ENCODE measurements around the gene AVPR2.
A peak's percentile ranks its signal among the peaks of the same experiment; 100 is the strongest.

The AVPR2 gene

DNA sequence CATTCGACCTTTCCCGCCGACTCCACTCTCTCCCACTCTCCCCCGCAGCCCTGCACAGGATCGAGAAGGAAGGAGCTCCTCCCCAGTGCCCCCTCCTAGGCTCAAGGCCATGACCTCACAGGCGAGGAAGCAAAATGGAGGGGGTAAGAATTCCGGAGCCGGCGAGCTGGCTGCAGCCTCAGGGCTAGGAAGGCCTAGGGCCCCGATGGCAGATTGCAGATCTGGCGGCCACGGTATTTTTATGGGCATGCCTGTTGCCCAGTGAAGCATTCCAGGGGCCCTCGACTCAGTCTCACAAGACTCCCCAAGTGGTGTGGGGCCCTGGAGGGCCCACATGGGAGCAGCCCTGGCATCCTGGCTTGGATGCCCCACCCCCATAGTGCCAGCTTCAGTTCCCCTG is 17.6 kb upstream of the AVPR2 start:
- no peak for DNase-seq

DNA sequence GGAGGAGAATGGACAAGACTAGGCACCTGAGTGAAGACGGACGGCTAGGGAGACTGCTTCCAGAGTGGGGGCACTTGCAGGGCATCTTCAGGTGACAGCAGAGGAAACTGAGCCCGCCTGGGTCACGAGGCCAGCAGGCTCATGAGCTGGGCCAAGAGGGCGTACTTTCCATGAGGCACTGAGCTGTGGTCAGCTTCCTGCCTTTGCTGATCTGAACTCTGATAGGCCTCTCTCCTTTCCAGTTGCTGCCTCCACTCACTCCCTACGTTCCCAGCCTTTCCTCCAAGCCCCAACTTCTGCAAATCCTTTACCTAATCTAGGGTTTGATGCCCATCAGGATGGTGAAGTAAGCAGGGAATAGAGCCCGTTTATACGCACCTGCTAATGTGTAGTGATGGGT is 17.1 kb upstream of the AVPR2 start:
- DNase-seq = no peak

DNA sequence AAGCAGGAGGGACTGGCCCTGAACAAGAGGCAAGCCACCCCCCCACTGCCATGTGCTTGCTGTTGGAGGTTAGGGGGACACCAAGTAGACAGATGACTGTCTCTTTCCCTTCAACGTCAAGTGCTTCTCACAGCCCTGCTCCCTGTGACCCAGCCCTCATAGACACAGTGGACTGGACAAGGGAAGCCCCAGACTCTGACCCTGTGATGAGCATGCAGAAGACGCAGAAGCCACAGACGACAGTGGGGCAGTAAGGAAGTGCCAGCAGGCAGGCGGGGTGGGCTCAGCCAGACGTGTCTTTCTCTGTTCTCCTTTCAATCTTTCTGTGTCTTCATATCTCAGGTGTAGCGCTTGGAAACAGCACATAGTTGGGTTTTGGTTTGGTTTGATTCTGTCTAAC is 16.1 kb upstream of the AVPR2 start:
- no peak for DNase-seq

DNA sequence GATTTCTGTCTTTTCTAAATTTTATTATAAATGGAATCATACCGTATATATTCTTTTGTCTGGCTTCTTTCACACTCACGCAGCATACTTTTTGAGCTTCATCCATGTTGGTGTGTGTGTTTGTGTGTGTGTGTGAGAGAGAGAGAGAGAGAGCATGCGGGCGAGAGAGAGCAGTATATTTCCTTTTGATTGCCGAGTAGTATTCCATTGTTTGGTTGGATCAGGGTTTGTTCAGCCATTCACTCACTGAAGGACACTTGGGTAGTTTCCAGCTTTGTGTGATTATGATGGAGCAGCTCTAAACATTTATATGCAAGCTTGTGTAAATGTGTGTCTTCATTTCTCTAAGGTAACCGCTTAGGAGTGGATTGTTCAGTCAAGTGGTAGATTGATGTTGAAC is 15.3 kb upstream of the AVPR2 start:
- no peak for DNase-seq

DNA sequence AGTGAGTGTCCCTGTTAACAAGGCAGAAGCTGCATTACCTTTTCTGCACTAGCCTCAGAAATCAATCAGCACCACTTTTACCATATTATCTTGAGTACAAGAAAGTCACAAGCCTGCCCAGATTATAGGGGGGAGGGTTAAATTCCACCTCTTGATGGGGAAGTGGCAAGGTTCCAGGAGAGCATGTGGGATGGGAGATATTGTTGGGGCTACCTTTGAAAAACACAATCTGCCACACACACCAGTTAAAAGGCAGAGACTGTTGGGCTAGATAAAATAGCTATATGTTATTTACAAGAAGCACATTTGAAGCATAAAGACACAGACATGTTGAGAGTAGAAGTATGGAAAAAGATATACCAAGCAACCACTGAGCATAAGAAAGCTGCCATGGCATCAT is 6.6 kb upstream of the AVPR2 start:
- no peak for DNase-seq

DNA sequence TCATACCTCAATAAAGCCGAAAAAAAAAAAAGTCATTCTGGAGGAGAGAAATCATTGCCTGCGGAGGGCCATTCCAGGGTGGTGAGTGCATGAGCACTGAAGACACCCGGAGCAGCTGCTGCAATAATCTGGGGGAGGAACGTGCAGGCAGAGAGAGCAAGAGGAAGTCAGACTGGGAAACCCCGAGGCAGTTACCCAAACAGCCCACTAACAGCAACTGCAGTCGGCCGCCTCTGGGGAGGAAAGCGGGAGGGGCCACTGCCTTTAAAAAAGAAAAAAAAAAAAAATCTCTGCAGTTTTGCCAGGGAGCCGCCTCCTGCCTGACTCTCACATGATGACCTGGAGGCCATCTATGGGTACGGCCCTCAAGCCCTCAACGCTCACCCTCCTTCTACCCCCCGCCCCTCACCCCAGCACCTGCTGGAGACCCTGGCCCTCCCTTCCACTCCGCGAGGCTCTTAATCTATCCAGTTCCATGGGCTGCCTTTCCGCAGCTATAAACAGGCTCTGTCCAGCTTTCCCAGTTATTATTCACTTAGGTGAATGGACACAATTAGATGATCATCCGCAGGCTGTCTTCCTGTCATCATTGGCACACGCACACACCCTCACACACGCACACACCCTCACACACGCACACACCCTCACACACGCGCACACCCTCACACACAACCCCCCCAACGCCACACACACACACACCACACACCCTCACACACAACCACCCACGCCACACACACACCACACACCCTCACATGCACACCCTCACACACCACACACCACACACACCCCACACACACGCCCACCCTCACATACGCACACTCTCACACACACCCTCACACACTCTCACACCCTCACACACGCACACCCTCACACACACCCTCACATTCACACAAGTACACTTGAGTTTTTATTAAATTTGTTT is 3.4 kb upstream of the AVPR2 start:
- DNase-seq = peak; percentile 16 to 79 (median 43)

DNA sequence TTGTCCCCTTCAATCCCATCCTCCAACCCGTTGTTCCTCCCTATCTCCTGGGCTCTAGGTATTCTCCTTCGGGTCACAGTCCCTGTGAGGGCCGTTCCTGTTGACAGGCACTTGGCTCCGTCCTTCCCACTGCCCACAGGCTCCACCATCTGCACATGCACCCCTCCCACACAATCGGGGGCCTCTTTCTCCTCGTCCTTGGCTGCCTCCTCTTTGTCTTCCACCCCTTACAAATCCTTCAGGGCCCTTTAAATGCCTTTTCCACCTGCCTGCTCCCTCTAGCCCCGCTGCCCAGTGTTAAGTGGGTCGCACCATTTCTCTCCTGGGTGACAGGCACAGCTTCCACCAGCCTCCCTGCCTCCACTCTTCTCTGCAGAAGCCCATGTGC is 2.7 kb upstream of the AVPR2 start:
- no peak for DNase-seq

DNA sequence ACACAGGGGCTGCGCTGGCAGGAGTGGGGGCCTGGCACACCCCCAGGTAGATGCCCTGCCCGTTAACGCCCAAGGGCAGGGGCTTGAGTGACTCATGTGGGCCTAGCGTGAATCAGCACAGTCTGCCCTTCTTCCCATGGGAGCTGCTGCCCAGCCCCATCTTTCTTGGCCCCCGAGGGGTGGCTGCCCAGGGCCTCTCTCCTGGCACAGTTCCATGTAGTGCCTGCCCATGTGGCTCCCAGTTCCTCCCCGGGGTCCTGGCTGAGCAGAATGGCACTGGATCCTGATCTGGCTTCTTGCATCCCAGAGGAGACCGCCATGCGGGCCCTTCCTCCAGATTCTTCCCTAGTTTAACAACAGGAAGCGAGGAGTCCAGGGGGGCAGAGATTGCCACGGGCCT is 2.1 kb upstream of the AVPR2 start:
- DNase-seq = no peak

DNA sequence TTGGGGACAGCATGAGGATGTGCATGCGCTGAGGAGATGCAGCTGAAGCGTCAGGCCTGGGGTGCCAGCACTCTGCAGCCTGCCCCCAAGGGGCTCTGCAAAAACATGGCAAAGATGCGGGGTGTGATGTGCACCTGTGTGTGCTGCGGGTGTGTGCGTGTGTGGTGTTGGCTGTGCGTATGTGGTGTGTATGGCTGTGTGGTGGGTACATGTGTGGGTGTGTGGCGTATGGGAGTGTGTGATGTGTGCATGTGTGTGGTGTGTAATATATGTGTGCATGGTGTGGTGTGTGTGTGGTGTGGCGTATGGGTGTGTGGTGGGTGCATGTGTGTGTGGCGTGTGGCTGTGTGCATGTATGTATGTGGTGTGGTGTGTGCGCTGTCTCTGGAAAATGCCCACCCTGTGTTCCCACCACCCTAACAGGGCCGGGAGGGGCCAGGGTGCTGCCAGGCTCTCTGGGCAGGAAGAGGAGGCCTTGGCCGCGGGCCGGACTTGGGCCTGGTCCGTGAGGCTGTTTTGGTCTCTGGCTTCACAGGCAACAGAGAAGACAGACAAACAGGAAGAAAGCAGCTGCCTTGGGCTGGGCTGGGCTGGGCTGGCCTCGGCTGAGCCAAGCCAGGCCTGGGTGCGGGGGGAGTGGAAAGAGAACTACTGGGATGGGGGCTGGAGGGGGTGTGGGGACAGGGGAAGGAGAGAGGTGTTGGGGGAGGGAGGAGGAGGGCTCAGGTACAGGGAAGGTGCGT is 1.1 kb upstream of the AVPR2 start:
- DNase-seq = no peak

DNA sequence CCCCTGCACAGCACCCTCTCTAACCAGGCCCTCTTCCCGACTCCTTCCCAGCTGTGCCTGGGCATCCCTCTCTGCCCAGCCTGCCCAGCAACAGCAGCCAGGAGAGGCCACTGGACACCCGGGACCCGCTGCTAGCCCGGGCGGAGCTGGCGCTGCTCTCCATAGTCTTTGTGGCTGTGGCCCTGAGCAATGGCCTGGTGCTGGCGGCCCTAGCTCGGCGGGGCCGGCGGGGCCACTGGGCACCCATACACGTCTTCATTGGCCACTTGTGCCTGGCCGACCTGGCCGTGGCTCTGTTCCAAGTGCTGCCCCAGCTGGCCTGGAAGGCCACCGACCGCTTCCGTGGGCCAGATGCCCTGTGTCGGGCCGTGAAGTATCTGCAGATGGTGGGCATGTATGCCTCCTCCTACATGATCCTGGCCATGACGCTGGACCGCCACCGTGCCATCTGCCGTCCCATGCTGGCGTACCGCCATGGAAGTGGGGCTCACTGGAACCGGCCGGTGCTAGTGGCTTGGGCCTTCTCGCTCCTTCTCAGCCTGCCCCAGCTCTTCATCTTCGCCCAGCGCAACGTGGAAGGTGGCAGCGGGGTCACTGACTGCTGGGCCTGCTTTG is 1.1 kb downstream of the AVPR2 start:
- DNase-seq = no peak

DNA sequence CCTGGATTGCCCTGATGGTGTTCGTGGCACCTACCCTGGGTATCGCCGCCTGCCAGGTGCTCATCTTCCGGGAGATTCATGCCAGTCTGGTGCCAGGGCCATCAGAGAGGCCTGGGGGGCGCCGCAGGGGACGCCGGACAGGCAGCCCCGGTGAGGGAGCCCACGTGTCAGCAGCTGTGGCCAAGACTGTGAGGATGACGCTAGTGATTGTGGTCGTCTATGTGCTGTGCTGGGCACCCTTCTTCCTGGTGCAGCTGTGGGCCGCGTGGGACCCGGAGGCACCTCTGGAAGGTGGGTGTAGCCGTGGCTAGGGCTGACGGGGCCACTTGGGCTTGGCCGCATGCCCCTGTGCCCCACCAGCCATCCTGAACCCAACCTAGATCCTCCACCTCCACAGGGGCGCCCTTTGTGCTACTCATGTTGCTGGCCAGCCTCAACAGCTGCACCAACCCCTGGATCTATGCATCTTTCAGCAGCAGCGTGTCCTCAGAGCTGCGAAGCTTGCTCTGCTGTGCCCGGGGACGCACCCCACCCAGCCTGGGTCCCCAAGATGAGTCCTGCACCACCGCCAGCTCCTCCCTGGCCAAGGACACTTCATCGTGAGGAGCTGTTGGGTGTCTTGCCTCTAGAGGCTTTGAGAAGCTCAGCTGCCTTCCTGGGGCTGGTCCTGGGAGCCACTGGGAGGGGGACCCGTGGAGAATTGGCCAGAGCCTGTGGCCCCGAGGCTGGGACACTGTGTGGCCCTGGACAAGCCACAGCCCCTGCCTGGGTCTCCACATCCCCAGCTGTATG is 1.8 kb downstream of the AVPR2 start:
- no peak for DNase-seq

DNA sequence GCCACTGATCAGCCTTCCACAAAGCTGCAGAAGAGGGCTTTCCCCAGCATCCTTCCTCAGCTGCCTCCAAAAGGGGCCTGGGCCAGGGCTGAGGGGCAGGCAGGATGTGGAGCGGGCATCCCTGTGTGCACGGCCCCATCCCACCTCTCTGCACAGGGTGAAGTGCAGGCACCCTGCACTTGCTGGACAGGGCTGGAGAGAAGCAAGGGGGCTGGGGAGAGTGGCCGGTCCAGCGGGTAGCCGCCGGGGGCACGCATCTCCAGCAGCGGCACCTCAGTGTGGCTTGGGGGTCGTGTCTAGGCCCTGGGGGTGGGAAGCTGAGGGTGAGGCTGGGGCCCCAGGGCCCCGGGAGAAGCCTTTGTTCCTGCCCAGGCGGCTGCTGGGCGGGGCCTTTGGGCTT is 3.0 kb downstream of the AVPR2 start:
- no peak for DNase-seq

DNA sequence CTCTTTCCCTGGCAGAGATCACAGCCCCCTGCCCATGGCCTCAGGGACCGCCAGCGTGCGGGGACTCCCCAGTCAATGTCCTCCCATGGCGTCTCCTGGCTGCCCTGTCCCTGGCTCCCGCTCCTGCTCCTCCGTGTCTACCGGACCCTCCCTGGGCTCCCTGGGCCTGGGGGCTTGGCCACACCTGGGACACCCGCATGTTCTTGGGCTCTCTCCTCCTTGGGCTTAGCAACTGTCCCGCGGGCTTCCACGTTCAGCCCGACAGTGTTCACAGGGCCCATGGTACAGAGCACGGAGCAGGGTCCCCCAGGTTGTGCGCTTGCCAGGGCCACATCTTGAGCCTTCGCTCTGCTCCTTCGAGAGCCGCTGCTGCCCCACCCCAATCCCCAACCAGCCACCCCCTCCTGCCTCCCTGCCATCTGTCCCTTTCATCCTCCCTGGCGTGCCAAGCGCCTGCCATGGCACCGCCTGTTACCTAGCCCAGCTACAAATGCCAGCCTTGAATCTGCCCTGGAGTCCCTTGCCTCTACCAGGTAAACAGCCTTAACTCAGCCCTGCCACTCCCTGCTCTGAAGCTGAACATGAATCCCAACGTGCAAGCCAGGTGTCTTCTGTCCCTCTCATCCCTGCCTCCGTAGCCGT is 3.9 kb downstream of the AVPR2 start:
- DNase-seq = no peak

DNA sequence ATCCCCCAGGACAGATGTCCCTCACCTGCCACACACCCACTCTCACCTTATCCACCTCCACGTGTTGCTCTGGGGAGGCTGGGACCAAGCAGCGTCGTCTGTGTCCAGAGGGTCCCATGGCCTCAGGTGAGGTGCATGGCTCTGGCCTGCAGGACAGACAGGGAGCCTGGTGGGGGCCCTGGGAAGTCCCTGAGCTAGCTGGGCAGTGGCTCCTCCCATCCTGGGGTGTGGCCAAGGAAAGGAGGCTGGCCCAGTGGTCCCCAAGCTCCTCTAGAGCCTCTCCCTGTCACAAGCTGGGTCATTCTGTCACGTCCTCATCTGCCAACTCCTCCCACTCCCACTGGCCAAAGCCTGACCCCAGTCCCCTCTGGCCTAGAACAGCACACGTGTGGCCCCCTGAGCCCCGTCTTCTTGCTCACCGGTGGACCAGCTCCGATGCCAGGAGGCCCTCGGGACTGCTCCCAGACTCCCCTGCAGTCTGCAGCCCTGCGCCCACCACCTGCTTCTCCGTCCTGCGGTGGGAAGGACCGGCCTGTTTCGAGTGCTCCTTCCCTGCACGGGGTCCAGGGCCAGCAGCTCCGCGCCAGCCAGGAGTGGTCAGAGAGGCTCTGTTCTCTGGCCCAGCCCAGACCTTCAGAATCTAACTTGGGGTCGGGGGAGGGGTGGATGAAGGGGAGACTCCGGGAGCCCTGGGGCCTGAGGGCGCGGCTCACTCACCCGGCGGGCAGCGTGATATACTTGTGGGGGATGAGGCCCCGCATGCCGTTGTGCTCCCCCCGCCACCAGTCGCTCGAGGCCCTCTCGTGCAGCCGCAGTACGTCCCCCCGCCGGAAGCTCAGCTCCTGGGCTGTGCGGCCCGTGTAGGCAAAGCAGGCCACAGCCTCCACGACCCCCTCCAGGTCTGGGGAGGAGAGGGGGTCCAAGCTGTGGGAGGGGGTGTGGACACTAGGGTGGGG is 4.8 kb downstream of the AVPR2 start:
- no peak for DNase-seq

DNA sequence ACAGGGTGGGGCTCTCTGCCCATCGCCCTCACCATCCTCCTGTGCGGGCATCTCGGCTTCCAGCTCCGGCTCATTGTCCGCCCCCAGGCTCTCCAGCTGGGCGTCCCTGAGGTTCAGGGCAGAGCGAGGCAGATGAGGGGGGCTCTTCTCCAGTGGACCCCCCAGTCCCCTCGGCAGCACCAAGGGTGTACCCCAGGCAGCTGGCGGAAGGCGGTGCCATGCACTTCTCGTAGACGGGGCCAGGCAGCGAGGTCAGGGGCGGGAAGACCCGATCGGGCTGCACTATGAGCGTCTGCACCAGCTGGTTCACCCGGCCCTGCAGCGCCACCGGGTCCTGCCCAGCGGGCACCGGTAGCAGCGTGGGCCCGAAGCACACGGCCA is 5.5 kb downstream of the AVPR2 start:
- no peak for DNase-seq

DNA sequence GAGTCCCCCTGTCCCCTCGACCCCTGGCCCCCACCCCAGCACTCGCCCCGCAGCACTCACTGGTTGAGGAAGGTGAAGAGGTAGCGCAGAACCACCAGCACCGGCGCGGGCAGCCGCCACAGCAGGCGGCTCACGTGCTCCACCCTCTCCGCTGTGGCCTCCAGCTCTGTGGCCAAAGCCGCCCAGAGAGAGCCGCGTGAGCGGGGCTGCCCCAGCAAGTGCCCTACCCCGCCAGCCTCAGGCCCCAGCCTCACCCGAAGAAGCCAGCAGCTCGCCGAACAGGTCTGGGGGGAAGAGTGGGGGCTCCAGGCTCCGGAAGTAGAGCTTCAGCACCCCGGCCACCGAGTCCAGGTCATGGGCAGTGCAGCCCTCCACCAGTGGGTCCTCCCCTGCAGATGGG is 6.0 kb downstream of the AVPR2 start:
- DNase-seq = no peak

DNA sequence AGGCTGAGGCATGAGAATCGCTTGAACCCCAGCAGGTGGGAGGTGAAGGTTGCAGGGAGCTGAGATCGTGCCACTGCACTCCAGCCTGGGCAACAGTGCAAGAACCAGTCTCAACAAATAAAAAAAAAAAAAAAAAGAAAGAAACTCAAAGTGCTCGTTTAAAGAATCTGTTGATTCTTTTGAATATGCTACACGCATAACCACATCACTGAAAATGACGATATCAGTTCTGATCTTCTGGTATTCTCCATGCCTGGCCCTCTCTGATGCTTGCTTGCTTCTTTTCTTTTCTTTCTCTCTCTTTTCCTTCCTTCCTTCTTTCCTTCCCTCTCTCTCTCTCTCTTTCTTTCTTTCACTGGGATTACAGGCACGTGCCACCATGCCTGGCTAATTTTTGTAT is 7.3 kb downstream of the AVPR2 start:
- DNase-seq = no peak

DNA sequence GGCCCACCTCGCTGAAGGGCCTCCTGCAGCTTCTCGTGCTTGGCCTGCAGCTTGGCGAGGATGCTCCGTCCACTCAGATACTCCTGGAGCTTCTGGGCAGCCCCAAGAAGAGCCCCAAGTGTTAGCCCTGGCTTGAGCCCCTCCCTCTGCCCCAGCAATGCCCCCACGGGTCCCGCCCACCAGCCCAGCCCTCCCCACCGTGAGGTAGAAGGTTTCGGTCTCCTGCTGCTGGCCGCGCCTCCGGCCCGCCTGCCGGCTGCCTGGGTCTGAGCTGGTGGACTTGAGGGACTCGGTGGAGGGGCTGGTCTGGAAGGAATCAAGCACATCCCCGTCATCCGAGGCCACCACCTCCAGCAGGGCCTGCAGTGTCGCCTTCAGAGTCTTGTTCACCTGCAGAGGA is 8.7 kb downstream of the AVPR2 start:
- no peak for DNase-seq

DNA sequence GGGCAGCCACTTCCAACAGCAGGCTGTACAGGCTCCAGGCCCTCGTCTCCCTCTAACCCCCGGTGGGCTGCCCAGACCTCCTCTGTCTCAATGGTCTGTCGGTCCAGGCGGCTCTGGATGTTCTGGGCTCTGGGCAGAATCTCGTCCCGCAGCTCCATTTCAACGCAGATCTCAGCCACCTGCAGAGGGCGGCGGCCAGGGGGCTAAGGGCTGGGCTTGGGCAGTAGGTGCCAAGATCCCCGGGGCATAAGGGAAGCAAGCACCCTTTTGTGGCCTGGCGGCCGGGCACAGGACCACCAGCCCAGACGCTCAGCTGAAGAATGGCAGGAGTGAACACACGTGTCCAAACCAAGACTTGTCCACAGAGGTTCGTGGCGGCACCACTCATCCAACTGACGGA is 9.2 kb downstream of the AVPR2 start:
- no peak for DNase-seq

DNA sequence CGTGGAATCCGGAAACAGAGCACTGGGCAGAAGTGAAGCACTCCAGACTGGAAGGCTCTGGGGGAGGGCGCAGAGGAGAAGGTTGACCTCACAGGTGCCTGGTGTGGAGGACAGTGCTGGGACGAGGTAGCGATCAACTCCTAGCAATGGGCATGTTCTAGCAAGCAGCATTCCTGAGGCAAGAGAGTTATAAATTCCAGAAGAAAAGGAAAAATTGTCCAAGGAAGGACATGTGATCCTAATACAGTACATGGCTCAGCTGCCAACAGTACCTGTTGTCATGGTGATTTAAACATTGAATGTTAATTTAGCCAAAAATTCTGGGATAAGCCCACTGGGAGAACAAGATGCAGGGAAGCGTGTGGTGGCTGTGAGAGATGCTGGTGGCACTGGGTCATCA is 13.4 kb downstream of the AVPR2 start:
- no peak for DNase-seq

DNA sequence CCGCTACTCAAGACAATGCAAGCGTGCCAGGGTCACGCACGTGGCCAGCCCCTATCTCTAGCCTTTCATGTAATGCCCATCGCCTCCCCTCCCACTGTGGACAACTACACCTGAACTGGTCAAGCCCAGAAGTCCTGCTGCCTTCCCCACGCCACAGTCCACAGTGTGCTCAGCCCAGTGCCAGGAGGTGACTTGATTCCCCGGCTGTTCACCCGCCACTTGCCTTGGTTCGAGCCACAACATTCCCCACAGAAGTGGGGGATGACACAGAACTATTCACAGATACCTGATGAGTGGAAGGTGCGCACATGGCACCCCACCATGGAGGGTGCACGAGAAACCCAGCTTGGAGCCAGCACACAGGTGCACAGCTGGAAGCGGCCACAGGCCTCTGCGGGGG is 14.8 kb downstream of the AVPR2 start:
- no peak for DNase-seq

All from T-helper 1 cell (primary cell).